ENCODE data around the gene HBZ.
"Not testable (repeated sequence)": the region's sequence is repeated elsewhere in the genome, so short reads cannot be mapped to it uniquely, and the experiment has no call there.

HBZ gene

DNA sequence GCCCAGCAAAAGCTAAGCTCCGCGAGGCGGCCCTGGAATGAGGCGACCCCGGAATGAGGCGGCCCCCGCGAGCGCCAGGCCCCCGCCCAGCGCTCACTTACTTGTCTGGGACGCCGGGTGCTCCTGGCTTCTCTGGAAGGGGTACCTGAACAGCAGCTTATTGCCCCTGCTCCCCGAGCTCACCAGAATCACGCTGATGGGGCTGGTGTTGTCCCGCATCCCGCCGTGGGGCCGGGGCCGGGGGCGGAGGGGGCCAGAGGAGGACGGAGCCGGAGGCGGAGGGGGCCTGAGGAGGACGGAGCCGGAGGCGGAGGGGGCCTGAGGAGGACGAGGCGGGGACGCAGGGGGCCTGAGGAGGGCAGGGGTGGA is 14.4 kb upstream of the HBZ start:
- DNase-seq = peak in 4 of 5 experiments; percentile 9 to 41 (median 14)

DNA sequence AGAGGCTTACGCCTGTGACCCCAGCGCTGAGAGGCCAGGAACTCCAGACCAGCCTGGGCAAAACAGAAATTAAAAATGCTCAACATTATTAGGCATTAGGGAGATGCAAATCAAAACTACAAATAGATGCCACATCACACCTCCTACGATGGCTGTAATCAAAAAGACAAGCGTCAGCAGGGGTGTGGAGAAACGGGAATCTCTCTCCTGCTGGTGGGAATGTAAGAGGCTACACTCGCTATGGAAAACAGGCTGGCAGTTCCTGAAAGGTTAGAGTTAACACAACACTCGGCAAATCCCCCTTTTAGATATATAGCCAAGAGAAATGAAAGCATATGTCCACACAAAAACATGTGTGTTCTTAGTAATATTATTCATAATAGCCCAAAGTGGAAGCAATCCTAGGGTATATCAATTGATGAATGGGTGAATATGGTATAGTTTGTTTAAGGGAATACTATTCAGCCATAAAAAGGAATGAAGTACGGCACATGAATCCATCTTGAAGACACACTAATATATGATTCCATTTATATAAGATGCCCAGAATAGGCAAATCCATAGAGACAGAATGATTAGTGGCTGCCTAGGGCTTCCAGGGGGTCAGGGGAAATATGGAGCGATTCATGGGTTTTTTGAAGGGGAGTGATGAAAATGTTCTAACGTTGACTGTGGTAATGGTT is 12.1 kb upstream of the HBZ start:
- no peak for DNase-seq

DNA sequence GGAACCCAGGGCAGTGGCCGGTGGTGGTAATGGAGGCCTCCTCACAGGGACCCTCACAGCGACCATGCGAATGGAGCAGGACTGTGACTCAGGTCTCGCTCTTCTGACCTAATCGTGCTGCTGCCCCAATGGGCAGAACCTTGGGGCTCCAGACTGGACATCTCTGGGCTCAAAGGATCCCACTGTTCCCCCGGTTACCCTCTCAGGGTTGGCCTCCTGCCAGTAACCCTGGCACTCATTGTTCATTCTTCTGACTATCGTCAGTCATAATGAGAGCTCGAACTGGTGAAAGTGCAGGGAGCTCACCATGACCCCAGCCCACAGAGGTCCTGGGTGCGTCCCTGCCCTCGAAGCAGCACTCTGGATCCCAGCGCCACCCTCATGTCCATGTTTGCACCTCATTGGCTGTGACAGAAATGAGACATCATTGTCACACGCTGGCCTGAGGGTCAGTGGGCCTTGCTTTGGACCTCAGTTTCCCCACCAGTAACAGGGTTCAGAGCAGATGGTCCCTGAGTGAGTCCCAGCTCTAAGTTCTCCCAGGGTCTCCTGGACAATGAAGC is 10.0 kb upstream of the HBZ start:
- DNase-seq = no peak

DNA sequence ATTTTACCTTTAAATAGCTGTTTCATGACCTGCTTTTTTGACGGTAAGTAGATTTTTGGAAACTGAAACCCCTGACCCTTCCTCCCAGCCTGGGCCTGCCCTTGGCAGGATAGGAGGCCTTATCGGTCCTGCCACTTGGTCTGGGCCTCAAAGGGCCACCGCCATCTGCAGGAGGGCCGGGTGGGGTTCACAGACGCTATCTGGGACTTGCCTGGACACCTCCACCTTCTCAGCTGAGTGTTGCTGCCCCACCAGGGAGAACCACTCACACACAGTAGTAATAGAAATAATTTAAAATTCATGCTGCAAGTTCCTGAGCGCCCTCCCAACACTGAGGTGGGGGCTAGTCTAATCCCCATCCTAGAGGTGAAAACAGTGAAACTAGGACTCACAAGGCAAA is 9.4 kb upstream of the HBZ start:
- DNase-seq = no peak

DNA sequence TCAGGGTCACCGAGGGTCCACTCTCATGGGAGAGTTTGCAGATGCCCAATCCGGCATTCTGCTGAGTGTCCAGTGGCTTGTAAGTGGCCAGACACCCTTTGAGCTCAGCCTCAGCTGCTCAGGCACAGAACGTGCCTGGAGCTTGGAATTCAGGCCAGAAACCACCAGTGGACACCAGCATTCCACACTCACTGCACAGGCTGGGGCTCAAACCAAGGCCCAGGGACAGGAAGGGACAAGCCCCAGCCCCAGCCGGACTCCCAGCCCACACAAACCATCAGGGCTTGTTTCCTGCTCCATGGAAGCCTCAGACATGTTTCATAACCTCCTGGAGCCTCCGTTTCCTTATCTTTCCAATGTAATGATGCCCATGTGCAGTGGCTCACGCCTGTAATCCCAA is 9.0 kb upstream of the HBZ start:
- no peak for DNase-seq

DNA sequence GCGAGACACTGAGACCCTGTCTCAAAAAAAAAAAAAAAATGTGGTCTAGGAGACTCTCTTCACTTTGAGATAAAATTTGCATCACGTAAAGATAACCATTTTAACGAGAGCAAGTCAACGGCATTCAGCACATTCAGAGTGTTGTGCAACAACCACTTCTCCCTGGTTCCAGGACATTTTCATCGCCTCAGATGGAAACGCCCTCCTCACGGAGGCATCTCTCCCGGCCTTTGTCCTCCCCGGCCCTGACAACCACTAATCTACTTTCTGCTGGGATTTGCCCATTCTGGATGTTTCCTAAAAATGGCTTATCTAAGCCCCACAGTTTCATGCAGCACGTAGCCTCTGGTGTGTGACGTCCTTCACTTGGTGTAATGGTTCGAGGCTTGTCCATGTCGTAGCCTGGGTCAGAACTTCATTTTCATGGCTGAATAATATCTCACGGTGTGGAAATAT is 7.6 kb upstream of the HBZ start:
- DNase-seq = no peak

DNA sequence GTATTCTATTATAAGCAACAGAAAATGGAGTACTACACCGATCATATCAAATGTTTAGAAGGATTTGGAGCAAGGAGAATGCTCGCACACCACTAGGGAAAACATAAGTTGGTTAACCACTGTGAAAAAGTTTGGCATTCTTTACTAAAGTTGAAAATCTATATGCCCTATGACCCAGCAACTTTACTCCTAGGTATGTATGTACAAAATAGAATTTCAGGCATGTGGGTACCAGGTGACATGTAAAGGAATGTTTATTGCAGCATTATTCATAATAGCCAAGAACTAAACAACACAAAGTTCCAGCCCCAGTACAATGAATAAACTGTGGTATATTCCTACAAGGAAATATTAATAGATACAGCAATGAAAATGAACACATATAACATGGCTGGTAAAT is 5.8 kb upstream of the HBZ start:
- DNase-seq = no peak

DNA sequence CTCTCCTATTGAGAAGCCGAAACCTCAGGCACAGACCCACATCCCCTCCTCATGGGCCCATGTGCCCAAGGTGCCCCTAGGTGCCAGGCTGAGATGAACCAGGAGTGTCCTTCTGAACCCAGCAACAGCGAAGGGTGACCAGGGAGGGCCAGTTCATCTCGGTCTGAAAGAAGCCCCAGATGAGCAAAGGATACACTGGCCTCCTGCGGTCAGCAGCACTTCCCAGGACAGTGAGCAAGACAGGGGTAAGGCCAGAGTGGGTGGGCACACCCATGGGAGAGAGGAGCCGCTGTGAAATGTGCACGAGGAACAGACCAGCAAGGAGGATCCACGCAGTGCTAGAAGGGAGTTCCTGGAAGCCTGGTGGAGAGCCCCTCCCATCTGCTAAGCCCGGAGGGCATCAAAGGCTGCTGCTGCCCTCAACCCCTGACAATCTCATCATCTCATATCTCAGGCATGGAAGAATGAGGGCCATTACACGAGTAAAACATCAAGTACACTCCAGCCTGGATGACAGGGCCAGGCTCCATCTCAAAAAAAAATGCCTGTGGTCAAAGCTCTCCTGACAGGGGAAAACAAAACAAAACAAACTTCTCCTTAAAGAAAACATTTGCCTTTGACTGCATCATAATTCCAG is 3.3 kb upstream of the HBZ start:
- DNase-seq = no peak

DNA sequence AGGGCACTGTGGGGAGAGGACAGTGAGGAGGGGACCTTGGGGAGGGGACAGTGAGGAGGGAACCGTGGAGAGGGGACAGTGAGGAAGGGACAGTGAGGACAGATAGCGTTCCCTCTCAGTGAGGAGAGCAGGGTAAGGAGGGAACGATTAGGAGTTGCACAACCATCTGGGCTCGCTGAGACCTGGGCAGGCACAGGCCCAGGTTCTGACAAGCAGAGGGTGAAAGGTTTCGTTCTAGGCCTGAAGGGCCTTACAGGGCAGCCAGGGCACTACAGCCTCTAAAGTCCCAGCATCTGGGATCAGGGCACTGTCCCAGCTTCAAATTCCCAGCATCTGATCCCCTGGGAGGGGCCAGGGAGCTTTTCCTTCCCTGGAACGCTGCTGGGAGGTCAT is 681 bp downstream of the HBZ start:
- not testable (repeated sequence) for DNase-seq

DNA sequence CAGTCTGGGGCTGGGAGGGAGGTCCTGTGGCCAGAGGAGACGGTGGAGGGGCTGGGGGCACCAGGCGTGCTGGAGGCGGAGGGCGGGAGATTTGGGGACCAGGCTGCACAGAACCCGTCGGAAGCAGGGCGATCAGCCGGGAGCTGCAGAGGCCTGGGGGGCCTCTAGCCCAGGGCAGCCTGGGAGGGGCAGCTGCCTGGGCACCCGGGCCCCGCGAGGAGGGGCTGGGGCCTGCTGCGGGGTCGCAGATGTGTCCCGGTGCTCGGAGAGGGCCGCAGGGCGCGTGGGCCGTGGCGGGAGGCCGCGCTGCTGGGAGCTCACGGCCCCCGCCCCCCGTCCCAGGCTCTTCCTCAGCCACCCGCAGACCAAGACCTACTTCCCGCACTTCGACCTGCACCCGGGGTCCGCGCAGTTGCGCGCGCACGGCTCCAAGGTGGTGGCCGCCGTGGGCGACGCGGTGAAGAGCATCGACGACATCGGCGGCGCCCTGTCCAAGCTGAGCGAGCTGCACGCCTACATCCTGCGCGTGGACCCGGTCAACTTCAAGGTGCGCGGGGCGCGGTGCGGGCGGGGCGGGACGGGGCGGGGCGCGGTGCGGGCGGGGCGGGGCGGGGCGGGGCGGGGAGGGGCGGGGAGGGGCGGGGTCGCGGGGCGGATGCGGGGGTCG is 1.2 kb downstream of the HBZ start:
- not testable (repeated sequence) for DNase-seq

DNA sequence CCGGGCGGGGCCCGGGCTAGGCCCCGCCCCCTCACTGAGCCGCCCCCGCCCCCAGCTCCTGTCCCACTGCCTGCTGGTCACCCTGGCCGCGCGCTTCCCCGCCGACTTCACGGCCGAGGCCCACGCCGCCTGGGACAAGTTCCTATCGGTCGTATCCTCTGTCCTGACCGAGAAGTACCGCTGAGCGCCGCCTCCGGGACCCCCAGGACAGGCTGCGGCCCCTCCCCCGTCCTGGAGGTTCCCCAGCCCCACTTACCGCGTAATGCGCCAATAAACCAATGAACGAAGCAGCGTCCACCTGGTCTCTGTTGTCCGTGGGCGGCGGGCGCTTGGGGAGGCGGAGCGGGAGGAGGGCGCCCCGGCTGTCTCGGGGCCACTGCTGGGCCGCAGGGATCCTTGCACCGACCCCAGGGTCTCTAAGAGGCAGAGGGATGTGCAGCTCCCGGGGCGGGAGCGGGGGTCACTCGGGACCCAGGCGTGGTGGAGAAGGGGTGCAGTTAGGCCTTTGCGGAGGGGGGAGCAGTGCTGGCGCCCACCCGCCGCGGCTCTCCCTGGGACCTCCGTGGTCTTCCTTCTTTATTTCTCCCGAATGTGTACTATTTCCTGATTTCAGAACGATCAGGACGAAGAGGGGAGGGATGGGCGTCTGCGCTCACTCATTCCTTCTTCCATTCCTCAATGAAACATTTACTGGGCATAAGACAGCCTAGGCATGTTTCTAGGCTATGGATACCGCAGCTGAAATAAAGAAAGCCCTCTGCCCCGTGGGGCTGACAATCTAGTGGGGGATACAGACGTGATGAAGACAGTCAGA is 2.0 kb downstream of the HBZ start:
- no peak for DNase-seq

DNA sequence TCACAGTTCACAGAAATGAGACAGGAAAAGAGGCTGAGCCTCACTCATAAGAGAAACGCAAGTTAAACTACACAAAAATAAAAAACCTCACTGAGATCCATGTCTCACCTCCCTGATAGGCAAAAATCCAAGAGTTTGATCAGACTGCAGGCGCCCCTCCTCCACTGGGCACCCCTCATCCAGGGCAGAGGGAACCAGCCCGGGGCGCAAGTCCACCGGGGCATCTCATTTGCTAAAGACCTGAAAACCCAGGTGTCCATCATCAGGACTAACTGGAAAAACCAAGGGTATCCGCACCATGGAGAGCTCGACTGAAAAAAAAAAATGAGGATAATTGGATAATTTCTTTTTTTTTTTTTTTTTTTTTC is 2.6 kb downstream of the HBZ start:
- no peak for DNase-seq

DNA sequence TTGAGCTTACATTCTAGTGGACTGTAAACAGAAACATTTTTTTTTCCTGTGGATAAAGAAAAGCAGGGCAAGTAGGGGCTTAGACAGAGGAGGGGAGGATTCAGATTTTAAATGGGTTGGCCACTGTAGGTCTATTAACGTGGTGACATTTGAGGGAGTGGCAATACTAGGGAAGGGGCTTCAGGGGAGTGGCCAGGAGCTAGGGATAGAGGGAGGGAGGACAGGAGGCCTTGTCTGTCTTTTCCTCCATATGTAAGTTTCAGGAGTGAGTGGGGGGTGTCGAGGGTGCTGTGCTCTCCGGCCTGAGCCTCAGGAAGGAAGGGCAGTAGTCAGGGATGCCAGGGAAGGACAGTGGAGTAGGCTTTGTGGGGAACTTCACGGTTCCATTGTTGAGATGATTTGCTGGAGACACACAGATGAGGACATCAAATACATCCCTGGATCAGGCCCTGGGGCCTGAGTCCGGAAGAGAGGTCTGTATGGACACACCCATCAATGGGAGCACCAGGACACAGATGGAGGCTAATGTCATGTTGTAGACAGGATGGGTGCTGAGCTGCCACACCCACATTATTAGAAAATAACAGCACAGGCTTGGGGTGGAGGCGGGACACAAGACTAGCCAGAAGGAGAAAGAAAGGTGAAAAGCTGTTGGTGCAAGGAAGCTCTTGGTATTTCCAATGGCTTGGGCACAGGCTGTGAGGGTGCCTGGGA is 6.8 kb downstream of the HBZ start:
- DNase-seq = no peak

DNA sequence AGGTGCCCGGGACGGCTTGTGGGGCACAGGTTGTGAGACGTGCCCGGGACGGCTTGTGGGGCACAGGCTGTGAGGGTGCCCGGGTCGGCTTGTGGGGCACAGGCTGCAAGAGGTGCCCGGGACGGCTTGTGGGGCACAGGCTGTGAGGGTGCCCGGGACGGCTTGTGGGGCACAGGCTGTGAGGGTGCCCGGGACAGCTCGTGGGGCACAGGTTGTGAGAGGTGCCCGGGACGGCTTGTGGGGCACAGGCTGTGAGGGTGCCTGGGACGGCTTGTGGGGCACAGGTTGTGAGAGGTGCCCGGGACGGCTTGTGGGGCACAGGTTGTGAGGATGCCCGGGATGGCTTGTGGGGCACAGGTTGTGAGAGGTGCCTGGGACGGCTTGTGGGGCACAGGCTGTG is 7.8 kb downstream of the HBZ start:
- DNase-seq = not testable (repeated sequence)

DNA sequence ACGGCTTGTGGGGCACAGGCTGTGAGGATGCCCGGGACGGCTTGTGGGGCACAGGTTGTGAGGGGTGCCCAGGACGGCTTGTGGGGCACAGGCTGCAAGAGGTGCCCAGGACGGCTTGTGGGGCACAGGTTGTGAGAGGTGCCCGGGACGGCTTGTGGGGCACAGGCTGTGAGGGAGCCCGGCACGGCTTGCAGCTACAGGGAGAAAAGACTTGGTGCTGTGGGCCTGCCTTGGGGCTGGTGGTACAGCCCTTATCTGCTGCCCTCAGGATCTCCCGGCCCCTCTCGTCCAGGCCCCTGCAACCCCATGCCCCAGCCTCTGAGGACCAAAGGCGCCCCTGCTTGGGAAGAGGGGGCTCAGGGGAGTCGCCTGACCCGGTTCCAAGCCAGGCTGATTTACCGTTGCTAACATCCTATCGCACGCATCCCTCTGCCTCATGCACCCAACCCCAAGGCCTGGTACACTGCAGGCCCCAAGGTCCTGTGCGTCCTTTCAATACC is 8.3 kb downstream of the HBZ start:
- DNase-seq = no peak

DNA sequence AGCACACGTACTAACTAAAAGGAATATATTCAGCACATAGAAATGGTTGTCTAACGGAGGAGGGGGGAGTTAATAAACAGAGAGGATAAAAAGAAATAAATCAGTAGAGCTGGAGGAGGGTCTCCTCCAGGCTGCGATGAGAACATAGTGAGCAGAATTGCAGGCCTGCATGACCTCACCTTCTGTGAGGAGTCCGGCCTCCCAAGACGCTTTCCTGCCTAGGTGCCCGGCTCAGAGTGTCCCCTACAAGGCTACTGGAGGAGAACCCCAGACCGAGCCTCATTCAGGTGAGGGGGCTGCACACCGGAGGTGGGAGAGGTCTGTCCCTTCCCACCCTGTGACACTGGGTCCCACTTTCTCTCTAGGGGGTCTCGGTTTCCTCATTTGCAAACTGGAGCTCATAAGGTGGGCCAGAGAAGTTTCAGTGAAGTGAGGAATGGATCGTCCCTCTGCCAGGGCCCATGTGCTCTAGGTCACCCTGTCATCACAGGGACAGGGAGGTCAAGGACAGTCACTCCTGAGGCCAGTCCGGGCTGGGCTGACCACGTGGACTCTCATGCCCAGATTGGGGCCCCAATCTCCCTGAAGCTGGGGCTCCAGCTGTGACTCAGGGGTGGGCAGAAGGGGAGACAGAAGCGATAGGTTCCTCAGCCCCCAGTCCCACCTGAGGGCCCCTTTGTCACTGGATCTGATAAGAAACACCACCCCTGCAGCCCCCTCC is 10.0 kb downstream of the HBZ start:
- no peak for DNase-seq

DNA sequence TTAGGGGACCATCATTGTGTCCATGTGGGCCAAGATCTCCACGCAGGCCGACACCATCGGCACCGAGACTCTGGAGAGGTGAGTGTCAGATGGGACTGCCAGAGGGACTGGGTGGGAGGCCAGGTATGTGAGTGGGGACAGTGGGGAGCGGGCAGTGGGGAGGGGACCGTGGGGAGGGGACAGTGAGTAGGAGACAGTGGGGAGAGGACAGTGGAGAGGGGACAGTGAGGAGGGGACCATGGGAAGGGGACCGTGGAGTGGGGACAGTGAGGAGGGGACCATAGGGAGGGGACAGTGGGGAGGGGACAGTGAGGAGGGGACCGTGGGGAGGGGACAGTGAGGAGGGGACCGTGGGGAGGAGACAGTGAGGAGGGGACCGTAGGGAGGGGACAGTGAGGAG is 10.7 kb downstream of the HBZ start:
- not testable (repeated sequence) for DNase-seq

DNA sequence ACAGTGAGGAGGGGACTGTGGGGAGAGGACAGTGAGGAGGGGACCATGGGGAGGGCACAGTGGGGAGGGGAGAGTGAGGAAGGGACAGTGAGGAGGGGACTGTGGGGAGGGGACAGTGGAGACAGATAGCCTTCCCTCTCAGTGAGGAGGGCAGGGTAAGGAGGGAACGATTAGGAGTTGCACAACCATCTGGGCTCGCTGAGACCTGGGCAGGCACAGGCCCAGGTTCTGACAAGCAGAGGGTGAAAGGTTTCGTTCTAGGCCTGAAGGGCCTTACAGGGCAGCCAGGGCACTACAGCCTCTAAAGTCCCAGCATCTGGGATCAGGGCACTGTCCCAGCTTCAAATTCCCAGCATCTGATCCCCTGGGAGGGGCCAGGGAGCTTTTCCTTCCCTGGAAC is 11.3 kb downstream of the HBZ start:
- DNase-seq = not testable (repeated sequence)

DNA sequence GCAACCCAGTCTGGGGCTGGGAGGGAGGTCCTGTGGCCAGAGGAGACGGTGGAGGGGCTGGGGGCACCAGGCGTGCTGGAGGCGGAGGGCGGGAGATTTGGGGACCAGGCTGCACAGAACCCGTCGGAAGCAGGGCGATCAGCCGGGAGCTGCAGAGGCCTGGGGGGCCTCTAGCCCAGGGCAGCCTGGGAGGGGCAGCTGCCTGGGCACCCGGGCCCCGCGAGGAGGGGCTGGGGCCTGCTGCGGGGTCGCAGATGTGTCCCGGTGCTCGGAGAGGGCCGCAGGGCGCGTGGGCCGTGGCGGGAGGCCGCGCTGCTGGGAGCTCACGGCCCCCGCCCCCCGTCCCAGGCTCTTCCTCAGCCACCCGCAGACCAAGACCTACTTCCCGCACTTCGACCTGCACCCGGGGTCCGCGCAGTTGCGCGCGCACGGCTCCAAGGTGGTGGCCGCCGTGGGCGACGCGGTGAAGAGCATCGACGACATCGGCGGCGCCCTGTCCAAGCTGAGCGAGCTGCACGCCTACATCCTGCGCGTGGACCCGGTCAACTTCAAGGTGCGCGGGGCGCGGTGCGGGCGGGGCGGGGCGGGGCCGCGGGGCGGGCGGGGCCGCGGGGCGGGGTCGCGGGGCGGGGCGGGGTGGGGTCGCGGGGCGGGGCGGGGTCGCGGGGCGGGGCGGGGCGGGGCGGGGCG is 11.8 kb downstream of the HBZ start:
- DNase-seq = not testable (repeated sequence)

DNA sequence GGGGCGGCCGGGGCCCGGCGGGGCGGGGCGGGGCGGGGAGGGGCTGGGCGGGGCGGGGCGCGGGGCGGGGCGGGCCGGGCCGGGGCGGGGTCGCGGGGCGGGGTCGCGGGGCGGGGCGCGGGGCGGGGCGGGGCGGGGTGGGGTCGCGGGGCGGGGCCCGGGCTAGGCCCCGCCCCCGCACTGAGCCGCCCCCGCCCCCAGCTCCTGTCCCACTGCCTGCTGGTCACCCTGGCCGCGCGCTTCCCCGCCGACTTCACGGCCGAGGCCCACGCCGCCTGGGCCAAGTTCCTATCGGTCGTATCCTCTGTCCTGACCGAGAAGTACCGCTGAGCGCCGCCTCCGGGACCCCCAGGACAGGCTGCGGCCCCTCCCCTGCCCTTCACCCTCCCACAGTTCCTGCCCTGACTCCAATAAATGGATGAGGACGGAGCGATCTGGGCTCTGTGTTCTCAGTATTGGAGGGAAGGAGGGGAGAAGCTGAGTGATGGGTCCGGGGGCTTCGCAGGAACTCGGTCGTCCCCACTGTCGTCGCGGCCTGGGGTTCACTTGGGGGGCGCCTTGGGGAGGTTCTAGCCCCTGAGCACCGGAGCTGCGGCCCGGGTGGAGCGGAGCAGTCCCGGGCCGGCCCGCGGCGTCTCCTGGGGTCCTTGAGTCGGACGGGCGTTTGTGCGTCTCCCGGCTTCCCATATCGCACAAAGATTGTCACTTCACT is 12.5 kb downstream of the HBZ start:
- no peak for DNase-seq
